Measurements from ENCODE around the gene ARMH1.
"Not testable (repeated sequence)": the region's sequence is repeated elsewhere in the genome, so short reads cannot be mapped to it uniquely, and the experiment has no call there.

ARMH1 gene

GRCh38 chr1:44644806-44645205 lies 29.7 kb upstream of the ARMH1 start:
- no peak for DNase-seq (ENCODE audit: low read depth in 2 of 2)

- DNase-seq (ENCODE audit: low read depth in 2 of 2), result no peak
These were observed 28.9 kb upstream of the ARMH1 start for GRCh38 chr1:44645476-44646244.

- DNase-seq (ENCODE audit: low read depth in 2 of 2), result no peak
These were observed 28.0 kb upstream of the ARMH1 start for GRCh38 chr1:44646261-44647110.

GRCh38 chr1:44647896-44648295 lies 26.6 kb upstream of the ARMH1 start:
- no peak for DNase-seq (ENCODE audit: low read depth in 2 of 2)

GRCh38 chr1:44648529-44649250 lies 25.8 kb upstream of the ARMH1 start:
- DNase-seq (ENCODE audit: low read depth in 2 of 2), result no peak

- no peak for DNase-seq (ENCODE audit: low read depth in 2 of 2)
These were observed 24.7 kb upstream of the ARMH1 start for GRCh38 chr1:44649788-44650158.

GRCh38 chr1:44650159-44650831 lies 24.2 kb upstream of the ARMH1 start:
- DNase-seq (ENCODE audit: low read depth in 2 of 2), result no peak

GRCh38 chr1:44651069-44651468 lies 23.4 kb upstream of the ARMH1 start:
- no peak for DNase-seq (ENCODE audit: low read depth in 2 of 2)

- DNase-seq (ENCODE audit: low read depth in 2 of 2), result peak; percentile 38 to 71
These were observed 21.9 kb upstream of the ARMH1 start for GRCh38 chr1:44652445-44653106.

GRCh38 chr1:44653107-44653964 lies 21.2 kb upstream of the ARMH1 start:
- no peak for DNase-seq (ENCODE audit: low read depth in 2 of 2)

- DNase-seq (ENCODE audit: low read depth in 2 of 2), result no peak
These were observed 19.8 kb upstream of the ARMH1 start for GRCh38 chr1:44654621-44655187.

- no peak for DNase-seq (ENCODE audit: low read depth in 2 of 2)
These were observed 18.9 kb upstream of the ARMH1 start for GRCh38 chr1:44655609-44656008.

GRCh38 chr1:44659566-44659965 lies 14.9 kb upstream of the ARMH1 start:
- no peak for DNase-seq (ENCODE audit: low read depth in 2 of 2)

GRCh38 chr1:44660176-44660575 lies 14.3 kb upstream of the ARMH1 start:
- DNase-seq (ENCODE audit: low read depth in 2 of 2), result no peak

GRCh38 chr1:44661781-44662682 lies 12.5 kb upstream of the ARMH1 start:
- no peak for DNase-seq (ENCODE audit: low read depth in 2 of 2)

- DNase-seq (ENCODE audit: low read depth in 2 of 2), result no peak
These were observed 11.9 kb upstream of the ARMH1 start for GRCh38 chr1:44662683-44663030.

- no peak for DNase-seq (ENCODE audit: low read depth in 2 of 2)
These were observed 11.1 kb upstream of the ARMH1 start for GRCh38 chr1:44663417-44663816.

- peak in 1 of 2 experiments; percentile 19 for DNase-seq (ENCODE audit: low read depth in 2 of 2)
These were observed 9.7 kb upstream of the ARMH1 start for GRCh38 chr1:44664730-44665370.

GRCh38 chr1:44666719-44667118 lies 7.8 kb upstream of the ARMH1 start:
- DNase-seq (ENCODE audit: low read depth in 2 of 2), result not testable (repeated sequence)
